K562 (cell line): ENCODE measurements around the gene CEP120. TPM values are rescaled to one million over a fixed set of nuclear protein-coding genes. Genes with fewer than 3 reads are reported as not detected.

Source experiments
- ATAC-seq: fragments of 200-7000 bp; cut with Tn5 transposase; 3 replicates; pipeline ENCODE4 v1.9.1; 2020; ENCODE audit warnings: moderate library complexity
- BruUV-seq: library from RNA; stranded (reverse); fragments of 400-500 nt; replicated peaks from 2 replicates; lab custom pipeline; 2021; lab: Mats Ljungman, UMichigan
- CTCF ChIA-PET: fragments of 300-600 bp; formaldehyde crosslinking; extraction: SDS; loops from one replicate; lab custom pipeline; 2021; ENCODE audit warnings: low intra/inter-chr PET ratio; lab: Yijun Ruan, JAX
- POLR2A ChIA-PET: fragments of 300-600, 350-650 bp; sonication (Branson Sonifier 250); formaldehyde crosslinking; extraction: SDS; loops from one replicate; lab custom pipeline; 2021; ENCODE audit warnings: antibody characterized with exemption, inconsistent platforms; lab: Yijun Ruan, JAX
- DNase-seq, 4 experiments: peaks; one replicate each; pipeline versions ENCODE4 v3.0.0 to v3.0.0-alpha.2; 2011 to 2018; ENCODE audit warnings: low spot score in 3 of 4, mixed read lengths in 3 of 4; ENCODE audit errors: extremely low read depth in 1 of 4
- FAIRE-seq: peaks from 2 replicates; lab custom pipeline; 2011; peaks lifted over from hg19 to GRCh38; lab: Jason Lieb, UNC
- H2AFZ ChIP-seq: 2 replicates; pipeline ENCODE4 v1.6.0; 2011; ENCODE audit warnings: low read depth, low read length, control low read depth, inconsistent platforms
- H3K27ac ChIP-seq: fragments of 200-600 bp; 3 replicates; pipeline ENCODE4 v1.8.0; 2011; ENCODE audit warnings: low read depth, mild to moderate bottlenecking, control low read depth, inconsistent platforms, low read length, moderate library complexity, mixed read lengths; ENCODE audit errors: extremely low read depth
- H3K27me3 ChIP-seq, 2 experiments: fragments of 300-600 bp in 1 of 2; 2 replicates in 1 of 2; 3 replicates in 1 of 2; pipeline versions ENCODE4 v1.6.0 to v1.8.0; 2011; ENCODE audit warnings: inconsistent platforms in 2 of 2, low read length in 2 of 2, mild to moderate bottlenecking in 1 of 2, mixed read lengths in 1 of 2, moderate library complexity in 1 of 2; ENCODE audit not compliant: control insufficient read depth in 2 of 2, insufficient read depth in 2 of 2
- H3K36me3 ChIP-seq: fragments of 300-600 bp; 3 replicates; pipeline ENCODE4 v1.8.0; 2011; ENCODE audit warnings: mild to moderate bottlenecking, low read length, inconsistent platforms; ENCODE audit not compliant: control insufficient read depth, insufficient read depth
- H3K4me1 ChIP-seq, 2 experiments: fragments of 200-600 bp in 1 of 2; replicated peaks in 1 of 2; 2 replicates in 1 of 2; 3 replicates in 1 of 2; pipeline versions ENCODE4 v1.5.1 to v1.8.0; 2011; ENCODE audit warnings: inconsistent platforms in 2 of 2, low read length in 2 of 2, mild to moderate bottlenecking in 1 of 2, mixed read lengths in 1 of 2, moderate library complexity in 1 of 2; ENCODE audit not compliant: control insufficient read depth in 2 of 2, insufficient read depth in 2 of 2
- H3K4me2 ChIP-seq: 2 replicates; pipeline ENCODE4 v1.6.1; 2011; ENCODE audit warnings: low read length, control low read depth, inconsistent platforms, mixed read lengths; ENCODE audit not compliant: insufficient read depth
- H3K4me3 ChIP-seq: fragments of 200-600 bp; sonication (generic), shearing (Covaris generic); 2 replicates; pipeline ENCODE4 v1.5.1; 2016; ENCODE audit warnings: control low read depth, inconsistent platforms
- H3K79me2 ChIP-seq: fragments of 200-600 bp; 3 replicates; pipeline ENCODE4 v1.8.0; 2011; ENCODE audit warnings: low read length, inconsistent platforms; ENCODE audit not compliant: control insufficient read depth, insufficient read depth
- H3K9ac ChIP-seq, 2 experiments: 2 replicates each; pipeline versions ENCODE4 v1.6.0 to v1.6.1; 2011; ENCODE audit warnings: low read depth in 2 of 2, low read length in 2 of 2, control low read depth in 1 of 2, inconsistent platforms in 1 of 2, mild to moderate bottlenecking in 1 of 2, mixed read lengths in 1 of 2; ENCODE audit not compliant: insufficient read depth in 1 of 2
- H3K9me1 ChIP-seq: one replicate; pipeline ENCODE4 v1.6.0; 2011; ENCODE audit warnings: inconsistent platforms, mild to moderate bottlenecking, low read length, moderate library complexity; ENCODE audit not compliant: control insufficient read depth, insufficient read depth
- H3K9me3 ChIP-seq: replicated peaks from 2 replicates; pipeline ENCODE4 v1.5.1; 2011; ENCODE audit warnings: low read depth, low read length, inconsistent platforms; ENCODE audit not compliant: control insufficient read depth, insufficient read depth
- H4K20me1 ChIP-seq: replicated peaks from 2 replicates; pipeline ENCODE4 v1.6.1; 2011; ENCODE audit warnings: low read length, inconsistent platforms, mixed read lengths; ENCODE audit not compliant: control insufficient read depth, insufficient read depth
- CBFA2T3 ChIP-seq: fragments of 450-650 bp; IDR thresholded peaks from 2 replicates; pipeline ENCODE4 v1.6.1; 2017
- CCNT2 ChIP-seq: IDR thresholded peaks from 2 replicates; pipeline ENCODE4 v1.6.1; 2011; ENCODE audit warnings: borderline replicate concordance, low read depth, mild to moderate bottlenecking, moderate library complexity, mixed read lengths, low read length; ENCODE audit not compliant: insufficient read length; ENCODE audit errors: extremely low read depth
- FOXJ2 ChIP-seq: fragments of 200-800 bp; sonication (Bioruptor generic); IDR thresholded peaks from 2 replicates; pipeline ENCODE4 v1.6.1; 2016; ENCODE audit warnings: missing genetic modification characterization, missing compliant biosample characterization
- KLF1 ChIP-seq: fragments of 450-650 bp; IDR thresholded peaks from 2 replicates; pipeline ENCODE4 v1.6.1; 2016; ENCODE audit warnings: missing genetic modification characterization, missing compliant biosample characterization
- NCOR1 ChIP-seq: fragments of 450-650 bp; IDR thresholded peaks from 2 replicates; pipeline ENCODE4 v1.6.1; 2016; ENCODE audit warnings: mild to moderate bottlenecking, moderate library complexity
- PML ChIP-seq: IDR thresholded peaks from 2 replicates; pipeline ENCODE4 v1.6.1; 2012; ENCODE audit warnings: low read length, inconsistent platforms
- POLR2H ChIP-seq: IDR thresholded peaks from 2 replicates; pipeline ENCODE4 v1.6.1; 2016; ENCODE audit warnings: missing genetic modification characterization, low read depth, mild to moderate bottlenecking, control low read depth, missing compliant biosample characterization, moderate library complexity
- RAD21 ChIP-seq, 2 experiments: fragments of 250-450 bp in 1 of 2; fragments of 450-650 bp in 1 of 2; sonication (Bioruptor Pico) in 1 of 2; formaldehyde crosslinking in 1 of 2; IDR thresholded peaks in 1 of 2; conservative IDR thresholded peaks in 1 of 2; 2 replicates each; pipeline versions ENCODE4 v1.4.0 to v1.8.0; 2020 to 2022; ENCODE audit warnings: mild to moderate bottlenecking in 2 of 2, moderate library complexity in 1 of 2
- SETDB1 ChIP-seq: IDR thresholded peaks from one replicate; pipeline ENCODE4 v1.6.1; 2012; ENCODE audit warnings: low read length, control low read depth, inconsistent platforms
- ZNF23 ChIP-seq: fragments of 250-450 bp; sonication (Bioruptor Pico); IDR thresholded peaks from 2 replicates; pipeline ENCODE4 v1.4.0; 2020; ENCODE audit warnings: mild to moderate bottlenecking
- ZNF253 ChIP-seq: fragments of 250-450 bp; sonication (Bioruptor Pico); conservative IDR thresholded peaks from 2 replicates; pipeline ENCODE4 v1.6.1; 2021; ENCODE audit warnings: mild to moderate bottlenecking
- WGBS: fragments of 100-300 bp; shearing (Covaris generic); methylation state at CpG from one replicate; pipeline ENCODE4 v1.1.6; 2016; ENCODE audit warnings: low coverage, mixed read lengths; ENCODE audit not compliant: insufficient coverage; ENCODE audit errors: missing lambda C conversion rate; 5-methylcytosine and 5-hydroxymethylcytosine counted together
- in situ Hi-C: fragments of 300-500 bp; cut with MboI; formaldehyde crosslinking; loops from 4 replicates; pipeline ENCODE4 v1.15.0; 2018; ENCODE audit warnings: inconsistent platforms, mixed read lengths
- intact Hi-C: fragments of 100-400 bp; cut with micrococcal nuclease; formaldehyde crosslinking; loops from 2 replicates; pipeline ENCODE4 v1.14.2; 2022
- polyA plus RNA-seq, 8 experiments: library from polyadenylated mRNA; depleted of rRNA in 4 of 8; stranded (reverse) in 5 of 8; unstranded in 3 of 8; fragments of >200 nt; fragmentation: Nextera tagmentation in 2 of 8; fragmentation: Illumina TruSeq in 1 of 8; extraction: Ambion mirVana in 2 of 8; extraction: Trizol in 1 of 8; gene quantifications; 2 replicates each; pipeline versions ENCODE4 v1.2.1 to v1.2.3, GENCODE V29; 2011 to 2014; ENCODE audit warnings: inconsistent platforms in 1 of 8, missing spikeins in 1 of 8
- total RNA-seq, 7 experiments: library from RNA; depleted of rRNA in 6 of 7; stranded (reverse); fragments of >200 nt in 6 of 7; fragmentation: Illumina TruSeq in 2 of 7; extraction: Trizol in 2 of 7; gene quantifications; 2 replicates each; pipeline versions ENCODE4 v1.2.1 to v1.2.3, GENCODE V29; 2011 to 2021; ENCODE audit warnings: low replicate concordance in 1 of 7
- TF ChIP-seq, protein P1 (sequence below), 3 experiments: fragments of 200-800 bp in 1 of 3; fragments of 250-450 bp in 1 of 3; fragments of 450-650 bp in 1 of 3; sonication (Bioruptor Pico) in 1 of 3; sonication (Bioruptor generic) in 1 of 3; formaldehyde crosslinking in 1 of 3; IDR thresholded peaks; 2 replicates each; pipeline versions ENCODE4 v1.6.1 to v1.8.0; 2016 to 2022; ENCODE audit warnings: mild to moderate bottlenecking in 2 of 3, missing genetic modification characterization in 2 of 3, missing compliant biosample characterization in 1 of 3, moderate library complexity in 1 of 3
- TF ChIP-seq, protein P2 (sequence below): fragments of 250-450 bp; sonication (Bioruptor Pico); IDR thresholded peaks from 2 replicates; pipeline ENCODE4 v1.5.0; 2021

Gene CEP120
- total and polyA plus RNA-seq, 9 of the 15 experiments (the other 6 are each of a cell fraction or from before 2014, with no cell fraction given) = 3.3 to 24.9 (median 14.4) TPM

- TF ChIP-seq, protein P1, sequence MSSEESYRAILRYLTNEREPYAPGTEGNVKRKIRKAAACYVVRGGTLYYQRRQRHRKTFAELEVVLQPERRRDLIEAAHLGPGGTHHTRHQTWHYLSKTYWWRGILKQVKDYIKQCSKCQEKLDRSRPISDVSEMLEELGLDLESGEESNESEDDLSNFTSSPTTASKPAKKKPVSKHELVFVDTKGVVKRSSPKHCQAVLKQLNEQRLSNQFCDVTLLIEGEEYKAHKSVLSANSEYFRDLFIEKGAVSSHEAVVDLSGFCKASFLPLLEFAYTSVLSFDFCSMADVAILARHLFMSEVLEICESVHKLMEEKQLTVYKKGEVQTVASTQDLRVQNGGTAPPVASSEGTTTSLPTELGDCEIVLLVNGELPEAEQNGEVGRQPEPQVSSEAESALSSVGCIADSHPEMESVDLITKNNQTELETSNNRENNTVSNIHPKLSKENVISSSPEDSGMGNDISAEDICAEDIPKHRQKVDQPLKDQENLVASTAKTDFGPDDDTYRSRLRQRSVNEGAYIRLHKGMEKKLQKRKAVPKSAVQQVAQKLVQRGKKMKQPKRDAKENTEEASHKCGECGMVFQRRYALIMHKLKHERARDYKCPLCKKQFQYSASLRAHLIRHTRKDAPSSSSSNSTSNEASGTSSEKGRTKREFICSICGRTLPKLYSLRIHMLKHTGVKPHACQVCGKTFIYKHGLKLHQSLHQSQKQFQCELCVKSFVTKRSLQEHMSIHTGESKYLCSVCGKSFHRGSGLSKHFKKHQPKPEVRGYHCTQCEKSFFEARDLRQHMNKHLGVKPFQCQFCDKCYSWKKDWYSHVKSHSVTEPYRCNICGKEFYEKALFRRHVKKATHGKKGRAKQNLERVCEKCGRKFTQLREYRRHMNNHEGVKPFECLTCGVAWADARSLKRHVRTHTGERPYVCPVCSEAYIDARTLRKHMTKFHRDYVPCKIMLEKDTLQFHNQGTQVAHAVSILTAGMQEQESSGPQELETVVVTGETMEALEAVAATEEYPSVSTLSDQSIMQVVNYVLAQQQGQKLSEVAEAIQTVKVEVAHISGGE (CRISPR knock-in tag; IDR thresholded peaks at IDR 0.05) = no peak
- TF ChIP-seq SETDB1 (no peak), PML (no peak), CBFA2T3 (no peak), CCNT2 (no peak), ZNF253 (CRISPR knock-in tag) (no peak), KLF1 (tag) (no peak)
These were observed 124.7 kb downstream of the CEP120 start (continued) for GRCh38 chr5:123298335-123299030.

GRCh38 chr5:123297866-123298265, 125.3 kb downstream of the CEP120 start:
- in situ Hi-C loops = no loop called here
- POLR2A ChIA-PET = no interaction called here
- no peak overlapping the region for H3K9ac ChIP-seq
- H3K79me2 ChIP-seq = no peaks in the 10 kb centered on the region
- WGBS = 0% methylated on average over 1 of the region's 1 CpG
- CTCF ChIA-PET = no interaction called here
- H3K4me1 ChIP-seq = no peaks in the 10 kb centered on the region
- H3K36me3 ChIP-seq = no peaks in the 10 kb centered on the region
- no peaks in the 10 kb centered on the region for H3K9me1 ChIP-seq
- peaks cover 3 to 4% of the 10 kb centered on the region in 2 experiments; a peak in 1 of 5 replicates for H3K27me3 ChIP-seq
- no peaks in the 10 kb centered on the region for H3K9me3 ChIP-seq
- H4K20me1 ChIP-seq = no peaks in the 10 kb centered on the region
- no peak for DNase-seq
- H2AFZ ChIP-seq = no peak overlapping the region
- H3K4me2 ChIP-seq = no peak overlapping the region
- H3K4me3 ChIP-seq = no peak overlapping the region
- no peak for FAIRE-seq
- no peak overlapping the region for H3K27ac ChIP-seq
- no peak for ATAC-seq
- no TSS peak for BruUV-seq
- intact Hi-C loops = no loop called here
- TF ChIP-seq POLR2H (tag) (no peak), FOXJ2 (tag) (no peak), NCOR1 (no peak), RAD21 (CRISPR knock-in tag; conservative IDR thresholded peaks at IDR 0.05 in 1 of 2, IDR thresholded peaks at IDR 0.05 in 1 of 2) (no peak), ZNF23 (CRISPR knock-in tag) (no peak)
- TF ChIP-seq, protein P2, sequence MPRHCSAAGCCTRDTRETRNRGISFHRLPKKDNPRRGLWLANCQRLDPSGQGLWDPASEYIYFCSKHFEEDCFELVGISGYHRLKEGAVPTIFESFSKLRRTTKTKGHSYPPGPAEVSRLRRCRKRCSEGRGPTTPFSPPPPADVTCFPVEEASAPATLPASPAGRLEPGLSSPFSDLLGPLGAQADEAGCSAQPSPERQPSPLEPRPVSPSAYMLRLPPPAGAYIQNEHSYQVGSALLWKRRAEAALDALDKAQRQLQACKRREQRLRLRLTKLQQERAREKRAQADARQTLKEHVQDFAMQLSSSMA = no peak
